Sigmoid colon (tissue), 7 donors: ENCODE measurements around the gene CORO6. TPM values are rescaled to one million over a fixed set of nuclear protein-coding genes. Genes with fewer than 3 reads are reported as not detected.

ENCODE experiments used
- DNase-seq: peaks from one replicate; pipeline ENCODE4 v3.0.0-alpha.2; 2019
- H3K27ac ChIP-seq, 4 donors: fragments of 200-600 bp; sonication (generic); one replicate each; pipeline ENCODE4 v1.5.1; 2016 to 2019; ENCODE audit warnings: mild to moderate bottlenecking in 1 of 4
- H3K27me3 ChIP-seq, 3 donors: fragments of 200-600 bp; sonication (generic); one replicate each; pipeline ENCODE4 v1.5.1; 2019; ENCODE audit warnings: mild to moderate bottlenecking in 1 of 3
- H3K36me3 ChIP-seq, 4 donors: fragments of 200-600 bp; sonication (generic); one replicate each; pipeline ENCODE4 v1.5.1; 2016 to 2019
- H3K4me1 ChIP-seq, 4 donors: fragments of 200-600 bp; sonication (generic); one replicate each; pipeline ENCODE4 v1.5.1; 2017 to 2019
- H3K4me3 ChIP-seq, 4 donors: fragments of 200-600 bp; sonication (generic); one replicate each; pipeline ENCODE4 v1.5.1; 2017 to 2019; ENCODE audit warnings: mild to moderate bottlenecking in 2 of 4, moderate library complexity in 1 of 4
- H3K9me3 ChIP-seq, 4 donors: fragments of 200-600 bp in 3 of 4; sonication (generic) in 3 of 4; one replicate each; pipeline versions ENCODE4 v1.5.1 to v1.6.1; 2013 to 2019
- EP300 ChIP-seq, 4 donors: sonication (generic); formaldehyde crosslinking; IDR thresholded peaks; one replicate each; pipeline ENCODE4 v1.6.1; 2017; ENCODE audit warnings: antibody characterized with exemption in 4 of 4
- POLR2A ChIP-seq, 2 donors: fragments of 450-650 bp; IDR thresholded peaks; one replicate each; pipeline ENCODE4 v1.6.1; 2016; ENCODE audit warnings: antibody characterized with exemption in 2 of 2, mild to moderate bottlenecking in 2 of 2, moderate library complexity in 2 of 2
- POLR2AphosphoS5 ChIP-seq, 4 donors: sonication (generic); formaldehyde crosslinking; IDR thresholded peaks; one replicate each; pipeline ENCODE4 v1.6.1; 2017; ENCODE audit warnings: antibody characterized with exemption in 4 of 4
- WGBS, 2 donors: extraction: QIAGEN DNeasy Blood & Tissue Kit; methylation state at CpG; one replicate each; pipeline ENCODE4 v1.1.7; 2013; 5-methylcytosine and 5-hydroxymethylcytosine counted together
- intact Hi-C: fragments of 100-400 bp; cut with DNase I; formaldehyde crosslinking; loops from one replicate; pipeline ENCODE4 v1.15.1; 2023
- polyA plus RNA-seq, 3 donors: library from polyadenylated mRNA; stranded (reverse); fragments of 200-250 nt; gene quantifications; one replicate each; pipeline ENCODE4 v1.2.3, GENCODE V29; 2013
- total RNA-seq, 4 donors: library from RNA; depleted of rRNA; stranded (reverse); fragments of >200 nt; gene quantifications; one replicate each; pipeline ENCODE4 v1.1.0, GENCODE V29; 2016
- TF ChIP-seq, protein P1 (sequence below), 4 experiments: fragments of 450-650 bp in 3 of 4; fragments of 200-600 bp in 1 of 4; IDR thresholded peaks; one replicate each; pipeline ENCODE4 v1.5.1; 2016 to 2019; ENCODE audit warnings: antibody characterized with exemption in 4 of 4, mild to moderate bottlenecking in 3 of 4, moderate library complexity in 2 of 4
- donor health status: healthy with polysubstance abuse.
- donor health status: Bipolar disorder and iron deficiency.
- donor health status: healthy.

The CORO6 gene
- total and polyA plus RNA-seq, 7 donors, result 0.23 to 94.4 (median 23.9) TPM

DNA sequence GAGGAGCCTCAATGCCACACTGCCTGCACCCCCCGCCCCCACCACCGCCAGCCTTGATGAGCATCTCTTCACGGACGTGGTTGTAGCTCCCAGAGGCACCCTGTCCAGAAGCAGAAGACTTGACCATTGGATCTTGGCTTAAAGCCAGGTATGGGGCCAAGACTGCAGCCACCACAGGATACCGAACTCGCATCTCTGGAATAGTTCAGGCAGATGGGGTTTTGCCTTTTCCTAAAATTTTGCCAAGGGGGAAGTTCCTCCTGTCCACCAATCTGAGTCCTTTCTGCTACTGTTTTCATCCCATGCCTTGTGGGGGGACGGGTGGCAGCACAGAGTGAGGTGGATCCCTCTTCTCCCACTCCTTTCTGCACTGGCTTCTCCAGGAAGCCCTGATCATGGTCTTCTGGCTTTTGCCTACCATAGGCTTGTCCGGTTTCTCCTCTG is 939 bp downstream of the CORO6 start:
- Histone ChIP-seq H3K27me3 (no peaks in the 10 kb centered on the region), H3K9me3 (no peaks in the 10 kb centered on the region), H3K4me3 (peak overlapping the region; percentile 55 to 76 (median 65)), H3K4me1 (peaks cover 0 to 66% (median 46%) of the 10 kb centered on the region in 4 donors), H3K27ac (peak overlapping the region; percentile 77 to 92 (median 86)), H3K36me3 (no peaks in the 10 kb centered on the region)
- intact Hi-C loops, result loop anchor here (10.0 kb wide), 1 partner anchor 313 kb away; the partner anchor contains the start of gene SSH2
- DNase-seq, result peak; percentile 63
- WGBS, 2 donors, result 82 to 85% methylated on average over 8 of the region's 8 CpGs
- no peak for TF ChIP-seq EP300 (IDR thresholded peaks at IDR 0.05)
- TF ChIP-seq POLR2A (IDR thresholded peaks at IDR 0.05), result no peak
- TF ChIP-seq POLR2AphosphoS5 (IDR thresholded peaks at IDR 0.05), result no peak
- TF ChIP-seq, protein P1, sequence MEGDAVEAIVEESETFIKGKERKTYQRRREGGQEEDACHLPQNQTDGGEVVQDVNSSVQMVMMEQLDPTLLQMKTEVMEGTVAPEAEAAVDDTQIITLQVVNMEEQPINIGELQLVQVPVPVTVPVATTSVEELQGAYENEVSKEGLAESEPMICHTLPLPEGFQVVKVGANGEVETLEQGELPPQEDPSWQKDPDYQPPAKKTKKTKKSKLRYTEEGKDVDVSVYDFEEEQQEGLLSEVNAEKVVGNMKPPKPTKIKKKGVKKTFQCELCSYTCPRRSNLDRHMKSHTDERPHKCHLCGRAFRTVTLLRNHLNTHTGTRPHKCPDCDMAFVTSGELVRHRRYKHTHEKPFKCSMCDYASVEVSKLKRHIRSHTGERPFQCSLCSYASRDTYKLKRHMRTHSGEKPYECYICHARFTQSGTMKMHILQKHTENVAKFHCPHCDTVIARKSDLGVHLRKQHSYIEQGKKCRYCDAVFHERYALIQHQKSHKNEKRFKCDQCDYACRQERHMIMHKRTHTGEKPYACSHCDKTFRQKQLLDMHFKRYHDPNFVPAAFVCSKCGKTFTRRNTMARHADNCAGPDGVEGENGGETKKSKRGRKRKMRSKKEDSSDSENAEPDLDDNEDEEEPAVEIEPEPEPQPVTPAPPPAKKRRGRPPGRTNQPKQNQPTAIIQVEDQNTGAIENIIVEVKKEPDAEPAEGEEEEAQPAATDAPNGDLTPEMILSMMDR (IDR thresholded peaks at IDR 0.05), result no peak

DNA sequence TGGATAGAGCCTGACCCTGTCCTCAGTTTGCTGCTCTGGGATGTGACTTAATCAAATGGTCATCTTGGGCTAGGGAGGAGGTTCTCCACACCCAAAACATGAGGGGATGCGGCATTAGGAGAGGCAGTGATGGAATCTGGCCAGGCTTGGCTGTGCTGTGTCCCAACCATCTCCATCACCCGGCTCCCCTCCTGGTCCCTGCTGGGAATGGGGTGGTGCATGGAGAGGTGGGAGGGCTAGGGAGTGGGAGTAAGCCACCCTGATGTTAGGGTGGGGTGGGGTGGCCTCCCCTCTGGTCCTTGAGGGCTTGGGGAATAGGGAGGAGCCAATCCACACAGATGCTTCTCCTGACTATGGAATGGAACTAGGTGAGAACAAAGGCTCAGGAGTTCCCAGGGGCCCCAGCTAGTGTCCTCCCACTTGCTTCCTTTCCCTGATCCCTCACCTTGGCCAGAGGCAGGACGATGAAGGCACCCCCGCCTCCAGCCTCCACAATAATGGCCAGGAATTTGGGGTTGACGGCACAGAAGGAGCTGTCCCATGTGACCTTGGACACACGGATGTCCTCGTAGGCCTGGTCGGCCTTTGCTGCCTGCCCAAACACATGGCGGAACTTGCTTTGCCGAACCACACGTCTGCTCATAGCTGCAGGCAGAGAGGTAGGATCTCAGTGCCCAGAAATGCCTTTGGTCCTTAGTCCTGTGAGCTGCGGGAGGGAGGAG is 1.8 kb downstream of the CORO6 start:
- 95 to 96% methylated on average over 12 of the region's 12 CpGs for WGBS, 2 donors
- Histone ChIP-seq H3K27me3 (no peaks in the 10 kb centered on the region), H3K27ac (peak overlapping the region; percentile 77 to 92 (median 86)), H3K4me1 (peaks cover 0 to 75% (median 55%) of the 10 kb centered on the region in 4 donors), H3K4me3 (peak overlapping the region in 1 of 4 donors; percentile 75), H3K9me3 (no peaks in the 10 kb centered on the region), H3K36me3 (no peaks in the 10 kb centered on the region)
- DNase-seq, result peak; percentile 57
- TF ChIP-seq POLR2A (IDR thresholded peaks at IDR 0.05), result no peak
- no peak for TF ChIP-seq POLR2AphosphoS5 (IDR thresholded peaks at IDR 0.05)
- TF ChIP-seq, protein P1 (IDR thresholded peaks at IDR 0.05), result no peak
- no peak for TF ChIP-seq EP300 (IDR thresholded peaks at IDR 0.05)
- intact Hi-C loops, result loop anchor here (10.0 kb wide), 1 partner anchor 314 kb away; the partner anchor contains the start of gene SSH2

DNA sequence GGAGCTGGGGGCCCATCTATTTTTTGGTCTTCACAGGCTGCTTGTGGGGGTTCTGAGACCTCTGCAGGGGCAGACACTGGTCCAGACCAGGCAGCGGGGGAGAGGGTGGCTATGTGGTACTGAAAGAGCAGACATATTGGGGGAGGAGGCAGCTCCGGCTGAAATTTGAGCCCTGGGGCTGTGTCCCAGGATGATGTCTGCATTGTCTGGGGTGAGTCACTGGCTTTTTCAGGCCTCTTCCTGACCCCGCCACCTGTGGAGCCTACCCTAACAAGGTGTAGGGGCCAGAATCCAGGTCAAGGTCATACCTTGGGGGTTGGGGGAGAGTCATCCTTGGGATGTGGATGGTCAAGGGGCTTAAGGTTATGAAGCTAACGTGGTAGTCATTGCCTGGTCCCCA is 2.4 kb downstream of the CORO6 start:
- no peaks in the 10 kb centered on the region for H3K27me3 ChIP-seq
- no peaks in the 10 kb centered on the region for H3K36me3 ChIP-seq
- WGBS, 2 donors, result 92 to 96% methylated on average over 4 of the region's 4 CpGs
- peak overlapping the region in 2 of 4 donors; percentile 9 to 65 for H3K27ac ChIP-seq
- no peak for TF ChIP-seq EP300 (IDR thresholded peaks at IDR 0.05)
- no peak for TF ChIP-seq POLR2A (IDR thresholded peaks at IDR 0.05)
- no peak for TF ChIP-seq POLR2AphosphoS5 (IDR thresholded peaks at IDR 0.05)
- TF ChIP-seq, protein P1 (IDR thresholded peaks at IDR 0.05), result no peak
- DNase-seq, result peak; percentile 48
- no peak overlapping the region for H3K4me3 ChIP-seq
- H3K4me1 ChIP-seq, result peaks cover 0 to 81% (median 61%) of the 10 kb centered on the region in 4 donors
- H3K9me3 ChIP-seq, result no peaks in the 10 kb centered on the region
- intact Hi-C loops, result loop anchor here (10.0 kb wide), 1 partner anchor 315 kb away; the partner anchor contains the start of gene SSH2

DNA sequence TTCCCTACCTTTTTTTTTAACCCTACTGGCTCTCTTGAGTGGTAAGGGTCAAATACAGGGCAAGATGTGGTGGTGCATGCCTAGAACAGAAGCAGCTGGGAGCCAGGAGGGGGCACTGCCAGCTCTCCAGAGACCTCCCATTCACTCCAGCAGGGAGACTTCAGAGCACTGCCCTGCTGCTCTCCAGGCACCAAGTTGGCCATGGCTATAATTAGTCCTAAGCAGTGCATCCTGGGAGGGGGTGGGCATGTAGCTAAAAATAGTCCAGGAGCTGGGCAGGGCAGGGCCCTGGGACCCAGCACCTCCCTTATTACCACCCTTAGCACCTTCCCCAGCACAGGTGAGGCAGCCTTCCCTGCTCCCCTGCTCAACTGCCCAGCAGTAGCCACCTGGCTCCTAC is 3.5 kb downstream of the CORO6 start:
- TF ChIP-seq, protein P1 (IDR thresholded peaks at IDR 0.05), result no peak
- no peak for TF ChIP-seq EP300 (IDR thresholded peaks at IDR 0.05)
- TF ChIP-seq POLR2A (IDR thresholded peaks at IDR 0.05), result no peak
- TF ChIP-seq POLR2AphosphoS5 (IDR thresholded peaks at IDR 0.05), result no peak
- Histone ChIP-seq H3K27me3 (no peaks in the 10 kb centered on the region), H3K36me3 (no peaks in the 10 kb centered on the region), H3K27ac (peak overlapping the region in 2 of 4 donors; percentile 38 to 65), H3K9me3 (no peaks in the 10 kb centered on the region), H3K4me3 (no peak overlapping the region), H3K4me1 (peaks cover 0 to 88% (median 71%) of the 10 kb centered on the region in 4 donors)
- DNase-seq, result peak; percentile 61
- intact Hi-C loops, result loop anchor here (5.0 to 10.0 kb wide), 2 partner anchors 37 to 146 kb away; no protein-coding TSS in a partner anchor
